DMS153 treated with DMSO at 0.1 percent for 48 hours (cell line): ENCODE measurements around the gene MAP3K6.
A peak's percentile ranks its signal among the peaks of the same experiment; 100 is the strongest.

ENCODE experiments used
- DNase-seq: peaks from one replicate; lab custom pipeline; 2025; ENCODE audit not compliant: unreplicated experiment; lab: John Stamatoyannopoulos, UW

MAP3K6 gene

GRCh38 chr1:27358038-27358927 lies 8.5 kb downstream of the MAP3K6 start:
- DNase-seq: no peak

GRCh38 chr1:27357281-27358037 lies 9.3 kb downstream of the MAP3K6 start:
- peak; percentile 72 for DNase-seq

- DNase-seq: no peak
Observed at GRCh38 chr1:27356619-27357280, 10.0 kb downstream of the MAP3K6 start.

GRCh38 chr1:27356277-27356618 lies 10.5 kb downstream of the MAP3K6 start:
- no peak for DNase-seq

- no peak for DNase-seq
Observed at GRCh38 chr1:27355683-27356082, 11.1 kb downstream of the MAP3K6 start.

- DNase-seq: no peak
Observed at GRCh38 chr1:27353629-27354028, 13.1 kb downstream of the MAP3K6 start.

- no peak for DNase-seq
Observed at GRCh38 chr1:27353166-27353565, 13.6 kb downstream of the MAP3K6 start.

- DNase-seq: peak; percentile 75
Observed at GRCh38 chr1:27351541-27352107, 15.1 kb downstream of the MAP3K6 start.

GRCh38 chr1:27350663-27351540 lies 15.9 kb downstream of the MAP3K6 start:
- peak; percentile 75 for DNase-seq

- DNase-seq: peak; percentile 83
Observed at GRCh38 chr1:27349784-27350662, 16.7 kb downstream of the MAP3K6 start.

- peak; percentile 86 for DNase-seq
Observed at GRCh38 chr1:27348861-27349783, 17.6 kb downstream of the MAP3K6 start.

- no peak for DNase-seq
Observed at GRCh38 chr1:27346991-27347624, 19.7 kb downstream of the MAP3K6 start.

- no peak for DNase-seq
Observed at GRCh38 chr1:27346357-27346756, 20.4 kb downstream of the MAP3K6 start.

- DNase-seq: no peak
Observed at GRCh38 chr1:27345272-27345671, 21.5 kb downstream of the MAP3K6 start.

GRCh38 chr1:27343639-27344025 lies 23.1 kb downstream of the MAP3K6 start:
- DNase-seq: no peak

GRCh38 chr1:27342778-27343638 lies 23.8 kb downstream of the MAP3K6 start:
- peak; percentile 75 for DNase-seq

GRCh38 chr1:27342391-27342777 lies 24.4 kb downstream of the MAP3K6 start:
- DNase-seq: no peak
